NCI-H128 (cell line): Measurements from ENCODE around the gene CDC42EP5.
"Not testable (repeated sequence)": the region's sequence is repeated elsewhere in the genome, so short reads cannot be mapped to it uniquely, and the experiment has no call there.

Experiments used
- DNase-seq: peaks from one replicate; lab custom pipeline; 2025; ENCODE audit not compliant: unreplicated experiment; lab: John Stamatoyannopoulos, UW

Gene CDC42EP5

DNA sequence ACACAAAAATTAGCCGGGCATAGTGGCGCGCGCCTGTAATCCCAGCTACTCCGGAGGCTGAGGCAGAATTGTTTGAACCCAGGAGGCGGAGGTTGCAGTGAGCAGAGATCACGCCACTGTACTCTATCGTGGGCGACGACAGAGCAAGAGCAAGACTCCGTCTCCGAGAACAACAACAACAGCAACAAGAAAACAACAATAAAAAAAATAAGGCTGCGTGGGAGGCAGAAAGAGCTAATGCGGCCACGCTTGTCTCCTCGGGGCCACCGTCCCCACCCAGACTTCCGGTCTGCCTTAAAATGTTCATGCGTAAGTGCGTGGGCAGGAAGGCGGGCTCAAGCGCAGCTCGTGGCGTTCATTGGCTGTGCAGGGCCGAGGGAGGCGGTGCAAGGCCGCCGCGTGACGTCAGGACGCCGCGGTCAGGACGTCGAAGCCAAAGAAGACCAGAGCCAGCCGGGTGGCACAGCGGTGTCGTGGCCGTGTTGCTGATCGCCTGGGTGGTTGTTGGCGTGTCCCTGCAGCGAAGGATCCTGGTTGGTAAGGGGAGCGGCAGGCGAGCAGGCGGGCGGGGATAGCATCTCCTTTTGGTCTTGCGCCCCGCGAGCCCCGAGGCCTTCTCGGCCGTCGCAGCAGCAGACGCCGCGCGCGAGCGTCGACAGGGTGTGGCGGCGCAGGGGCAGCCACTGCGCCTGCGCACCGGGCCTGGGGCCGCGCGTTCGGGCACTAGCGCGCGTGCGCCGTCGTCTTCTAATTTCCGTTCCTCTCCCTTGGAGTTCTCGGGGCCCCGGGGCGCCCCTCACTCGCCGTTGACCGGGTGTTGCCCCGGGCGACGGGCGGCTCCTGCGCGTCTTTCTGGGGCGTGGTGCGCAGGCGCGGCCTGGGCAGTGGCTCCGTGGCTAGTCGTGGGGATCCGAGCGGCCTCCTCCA lies 24.1 kb downstream of the CDC42EP5 start, which contains the start of gene LENG8:
TSS of gene LENG8 (plus strand) at position 426 of the 927 bp plus-strand sequence. CDS start 2,146 bp downstream, outside the sequence.
- peak; percentile 87 for DNase-seq

DNA sequence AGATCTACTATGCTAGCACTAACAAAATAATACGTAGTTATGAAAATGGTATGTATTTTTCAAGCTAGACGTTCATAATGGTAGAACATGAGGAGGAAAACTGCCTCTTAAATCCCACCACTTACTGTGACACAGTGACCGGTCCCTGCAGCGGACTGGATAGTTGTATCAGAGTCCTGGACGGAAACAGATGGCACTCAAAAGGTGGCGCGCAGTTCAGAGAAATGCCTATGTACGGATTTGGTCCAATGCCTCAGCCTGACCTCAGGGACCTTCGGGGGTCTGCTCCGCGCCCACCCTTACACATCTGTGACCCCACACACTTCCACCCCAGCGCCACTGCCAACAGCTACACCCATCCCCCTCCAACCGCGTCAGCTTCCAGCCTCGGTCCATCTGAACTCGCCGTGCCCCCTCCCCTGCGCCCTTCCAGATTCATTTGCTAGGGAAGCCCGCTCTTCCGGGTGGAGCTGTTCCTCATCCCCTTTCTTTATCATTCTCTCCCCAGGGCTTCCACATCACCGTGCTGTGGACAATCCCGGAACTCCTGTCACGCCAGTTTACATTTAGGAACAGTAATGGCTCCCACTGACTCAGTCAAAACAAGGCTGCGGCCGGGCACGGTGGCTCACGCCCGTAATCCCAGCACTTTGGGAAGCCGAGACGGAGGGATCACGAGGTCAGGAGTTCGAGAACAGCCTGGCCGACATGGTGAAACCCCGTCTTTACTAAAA lies 24.9 kb downstream of the CDC42EP5 start:
- DNase-seq, result no peak

DNA sequence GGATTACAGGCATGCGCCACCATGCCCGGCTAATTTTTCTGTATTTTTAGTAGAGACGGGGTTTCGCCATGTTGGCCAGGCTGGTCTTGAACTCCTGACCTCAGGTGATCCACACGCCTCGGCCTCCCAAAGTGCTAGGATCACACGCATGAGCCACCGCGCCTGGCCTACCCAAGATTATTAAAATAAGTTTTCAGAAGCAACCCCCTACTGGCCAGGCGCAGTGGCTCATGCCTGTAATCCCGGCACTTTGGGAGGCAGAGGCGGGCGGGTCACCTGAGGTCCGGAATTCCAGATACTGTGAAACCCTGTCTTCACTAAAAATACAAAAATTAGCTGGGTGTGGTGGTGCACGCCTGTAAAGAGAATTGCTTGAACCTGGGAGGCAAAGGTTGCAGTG lies 26.7 kb downstream of the CDC42EP5 start:
- DNase-seq, result not testable (repeated sequence)

DNA sequence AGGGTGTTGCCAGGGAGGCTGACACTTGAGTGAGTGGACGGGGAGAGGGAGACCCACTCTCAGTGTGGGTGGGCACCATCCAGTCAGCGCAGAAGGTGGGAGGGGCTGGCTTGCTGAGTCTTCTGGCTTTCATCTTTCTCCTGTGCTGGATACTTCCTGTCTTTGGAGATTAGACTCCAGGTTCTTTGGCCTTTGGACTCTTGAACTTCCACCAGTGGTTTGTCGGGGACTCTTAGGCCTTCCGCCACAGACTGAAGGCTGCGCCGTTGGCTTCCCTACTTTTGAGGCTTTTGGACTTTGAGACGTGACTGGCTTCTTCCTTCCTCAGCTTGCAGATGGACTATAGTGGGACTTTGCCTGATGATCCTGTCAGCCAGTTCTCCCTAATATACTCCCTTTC lies 28.4 kb downstream of the CDC42EP5 start:
- DNase-seq, result no peak

DNA sequence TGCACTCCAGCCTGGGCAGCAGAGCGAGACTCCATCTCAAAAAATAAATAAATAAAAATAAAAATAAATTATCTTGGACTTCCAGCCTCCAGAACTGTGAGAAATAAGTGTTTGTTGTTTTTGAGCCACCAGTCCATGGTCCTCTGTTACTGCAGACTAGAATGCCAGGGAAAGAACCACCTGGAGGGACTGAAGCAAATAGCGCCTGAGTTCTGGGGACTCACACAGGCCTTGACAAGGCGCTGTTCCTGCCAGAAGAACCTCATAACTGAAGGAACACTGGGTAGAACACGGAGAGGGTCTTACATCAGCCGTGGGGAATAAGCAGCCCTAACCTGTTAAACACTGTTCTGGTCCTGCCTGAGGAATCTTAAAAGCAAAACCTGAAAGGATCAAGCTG lies 32.5 kb downstream of the CDC42EP5 start:
- DNase-seq, result no peak

DNA sequence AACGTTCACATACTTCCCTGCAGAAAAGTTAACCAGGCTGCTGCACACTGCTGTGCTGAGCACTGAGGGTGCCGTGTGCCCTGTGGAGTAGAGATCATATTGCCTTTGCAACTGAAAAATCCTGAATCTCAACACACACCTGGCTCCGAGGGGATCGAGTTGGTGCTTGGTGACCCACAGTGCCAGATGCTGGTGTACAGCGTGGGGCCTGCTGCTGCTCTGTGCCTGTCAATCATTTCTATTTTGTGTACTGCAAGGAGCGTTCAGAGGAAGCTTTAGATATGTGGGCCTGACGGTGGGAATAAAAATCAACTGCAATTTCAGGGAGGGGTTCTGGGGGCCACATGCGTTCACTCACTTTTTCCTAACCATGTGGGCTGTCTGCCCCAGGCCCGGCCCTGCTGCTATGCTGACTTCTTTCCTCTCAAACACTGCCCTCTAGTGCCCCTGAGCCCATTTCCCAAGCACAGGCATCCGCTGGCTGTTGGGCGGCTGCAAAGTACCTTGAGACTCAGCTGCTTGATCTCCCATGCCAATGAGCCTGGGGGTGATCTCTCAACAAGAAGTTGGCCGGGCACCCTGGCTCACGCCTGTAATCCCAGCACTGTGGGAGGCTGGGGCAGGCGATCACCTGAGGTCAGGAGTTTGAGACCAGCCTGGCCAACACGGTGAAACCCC lies 33.8 kb downstream of the CDC42EP5 start:
- DNase-seq, result no peak

DNA sequence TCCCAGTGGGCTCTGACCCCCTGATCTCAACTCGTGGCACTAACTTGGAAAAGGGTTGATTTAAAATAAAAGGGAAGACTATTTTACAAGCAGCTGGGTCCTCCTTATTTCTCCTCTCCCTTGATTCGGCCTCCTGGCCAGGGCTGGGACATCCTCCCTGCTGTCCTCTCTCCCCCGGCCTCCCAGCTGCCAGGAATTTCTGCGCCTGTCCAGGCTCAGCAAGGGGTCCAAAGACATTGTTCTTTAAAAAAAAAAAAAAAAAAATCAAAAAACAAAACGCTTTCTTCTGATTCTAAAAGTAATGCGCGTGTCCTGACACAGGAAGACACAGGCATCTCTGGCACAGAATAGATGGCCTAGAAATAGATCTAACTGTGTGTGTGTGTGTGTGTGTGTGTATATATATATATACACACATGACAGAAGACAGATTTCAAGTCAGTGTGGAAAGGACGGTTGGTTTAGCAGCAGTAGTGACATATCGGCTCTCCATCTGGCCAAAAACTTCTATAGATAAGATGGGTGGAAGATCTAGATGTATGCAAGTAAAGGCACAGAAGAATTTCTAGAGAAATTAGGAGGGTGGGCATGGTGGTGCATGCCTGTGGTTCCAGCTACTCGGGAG lies 36.4 kb downstream of the CDC42EP5 start:
- DNase-seq, result no peak

DNA sequence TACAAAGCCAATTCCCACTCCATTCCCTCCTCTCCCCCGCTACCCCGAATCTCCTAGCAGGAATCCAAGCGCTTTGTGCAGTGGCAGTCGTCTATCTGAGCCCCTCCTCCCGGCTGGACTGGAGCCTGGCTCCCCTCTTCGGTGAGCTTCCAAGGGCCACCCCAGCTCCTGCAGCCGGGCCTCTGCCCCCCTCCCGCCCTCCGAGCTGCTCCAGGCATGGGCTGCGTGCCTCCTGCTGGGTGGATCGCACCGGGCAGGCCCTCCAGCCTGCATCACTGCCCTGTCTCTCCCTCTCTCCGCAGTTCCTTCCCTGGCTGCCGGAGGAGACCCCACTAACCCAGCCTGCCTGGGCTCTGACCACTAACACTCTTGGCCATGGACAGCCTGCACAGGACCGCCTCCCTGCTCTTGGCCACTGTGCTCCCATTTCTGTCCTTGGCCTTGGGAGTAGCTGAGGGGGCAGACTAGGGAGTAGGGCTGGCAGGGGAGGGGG lies 37.0 kb downstream of the CDC42EP5 start:
- no peak for DNase-seq

DNA sequence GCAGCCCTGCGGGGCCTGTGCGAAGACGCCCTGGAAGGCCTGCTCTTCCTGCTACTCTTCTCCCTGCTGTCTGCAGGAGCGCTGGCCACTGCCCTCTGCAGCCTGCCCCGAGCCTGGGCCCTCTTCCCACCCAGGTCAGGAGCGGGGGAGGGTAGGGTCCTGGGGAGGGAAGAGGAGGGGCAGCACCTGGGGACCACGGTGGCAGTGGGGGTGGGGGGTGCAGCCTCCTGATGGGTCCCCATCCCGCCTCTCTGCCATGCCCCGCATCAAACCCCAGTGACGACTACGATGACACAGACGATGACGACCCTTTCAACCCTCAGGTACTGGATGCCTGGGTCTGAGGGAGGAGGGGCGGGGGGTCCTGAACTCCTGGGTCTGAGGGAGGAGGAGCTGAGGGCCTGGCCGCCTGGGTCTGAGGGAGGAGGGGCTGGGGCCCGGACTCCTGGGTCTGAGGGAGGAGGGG lies 37.5 kb downstream of the CDC42EP5 start:
- DNase-seq, result no peak

DNA sequence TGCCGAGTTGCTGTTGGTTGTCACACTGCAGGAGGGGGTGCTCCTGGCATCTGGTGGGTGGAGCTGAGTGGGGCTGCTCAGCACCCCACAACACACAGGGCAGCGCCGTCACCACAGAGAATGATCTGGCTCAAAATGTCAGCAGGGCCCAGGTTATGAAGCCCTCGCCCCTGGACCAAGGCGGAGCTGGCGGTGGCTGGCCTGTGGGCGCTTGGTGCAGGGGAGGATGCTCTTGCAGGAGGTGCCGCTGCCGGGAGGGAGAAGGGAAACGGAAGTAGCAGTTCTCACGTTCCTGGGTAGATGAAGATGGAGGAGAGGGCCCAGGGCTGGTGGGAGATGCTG lies 38.3 kb downstream of the CDC42EP5 start:
- DNase-seq, result no peak

DNA sequence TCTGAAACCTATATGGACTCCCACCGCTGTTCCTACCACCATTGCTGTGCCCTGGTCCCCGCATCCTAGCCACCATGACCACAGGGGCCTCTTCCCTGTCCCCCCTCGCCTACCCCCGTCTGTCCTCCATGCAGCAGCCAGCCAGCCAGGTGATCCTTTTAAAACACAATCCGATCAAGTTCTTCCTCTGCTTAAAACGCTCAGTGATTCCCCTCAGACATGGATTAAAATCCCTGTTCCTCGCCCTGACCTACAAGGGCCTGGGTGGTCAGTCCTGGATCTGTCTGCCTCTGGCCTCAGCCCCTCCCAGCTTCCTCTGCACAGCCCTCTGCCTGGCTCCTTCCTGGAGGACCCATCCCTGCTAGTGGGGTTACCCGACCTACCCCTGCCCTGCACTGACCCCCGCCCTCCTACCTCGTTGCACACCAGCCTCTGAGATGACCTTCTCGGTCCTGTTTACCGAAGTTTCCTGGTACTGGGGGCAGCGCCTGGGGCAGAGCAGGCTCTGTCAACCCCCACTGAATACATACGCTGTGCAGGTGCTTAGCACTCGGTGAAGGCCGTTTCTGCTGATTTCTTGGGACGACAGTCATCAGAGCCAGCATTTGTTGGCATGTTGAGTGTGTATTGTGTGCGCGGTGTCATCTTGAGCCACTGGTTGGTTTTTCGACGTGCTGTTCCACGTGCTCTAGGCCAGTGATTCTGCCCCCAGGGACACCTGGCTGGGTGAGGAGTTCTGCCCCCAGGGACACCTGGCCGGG lies 38.8 kb downstream of the CDC42EP5 start:
- DNase-seq, result no peak

DNA sequence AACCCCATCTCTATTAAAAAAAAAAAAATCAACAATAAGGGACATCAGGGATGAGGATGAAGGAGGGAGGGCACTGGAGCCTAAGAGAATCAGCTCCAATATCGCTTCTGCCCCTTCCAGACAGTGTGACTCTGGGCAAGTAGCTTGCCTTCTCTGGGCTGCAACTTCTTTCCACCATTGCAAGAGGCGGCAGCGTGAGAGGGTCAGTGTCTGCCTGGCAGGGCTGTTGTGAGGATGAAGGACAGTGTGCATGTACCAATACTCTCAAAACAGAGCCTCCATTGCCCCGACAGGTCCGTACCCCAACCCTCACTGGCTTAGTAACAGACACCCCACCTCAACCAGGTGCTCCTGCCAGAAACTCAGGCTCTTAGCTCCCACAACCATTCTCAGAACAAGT lies 39.4 kb downstream of the CDC42EP5 start:
- DNase-seq, result no peak

DNA sequence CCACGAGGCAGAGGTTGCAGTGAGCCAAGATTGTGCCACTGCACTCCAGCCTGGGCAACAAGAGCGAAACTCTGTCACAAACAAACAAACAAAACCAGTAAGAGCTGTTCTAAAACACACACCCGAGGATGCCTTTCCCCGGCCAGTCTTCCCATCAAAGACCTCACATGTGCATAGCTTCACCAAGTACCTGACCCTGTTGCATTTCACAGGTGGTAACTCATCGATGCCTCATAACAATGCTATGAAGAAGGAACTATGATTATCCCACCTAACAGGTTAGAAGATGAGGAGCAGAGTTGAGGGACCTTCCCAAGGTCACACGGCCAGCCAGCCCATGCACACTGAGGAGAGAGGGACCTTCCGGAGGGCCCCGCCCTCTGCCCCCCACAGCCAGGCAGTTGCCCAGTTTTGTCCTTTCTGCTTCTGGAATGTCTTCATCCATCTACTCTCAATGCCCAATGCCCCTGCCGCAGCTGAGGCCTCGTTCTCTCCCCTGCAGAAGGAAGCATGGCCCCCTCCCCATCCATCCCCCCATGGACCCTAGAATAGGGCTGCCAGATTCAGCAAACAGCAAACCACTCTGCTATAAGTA lies 40.9 kb downstream of the CDC42EP5 start:
- no peak for DNase-seq

DNA sequence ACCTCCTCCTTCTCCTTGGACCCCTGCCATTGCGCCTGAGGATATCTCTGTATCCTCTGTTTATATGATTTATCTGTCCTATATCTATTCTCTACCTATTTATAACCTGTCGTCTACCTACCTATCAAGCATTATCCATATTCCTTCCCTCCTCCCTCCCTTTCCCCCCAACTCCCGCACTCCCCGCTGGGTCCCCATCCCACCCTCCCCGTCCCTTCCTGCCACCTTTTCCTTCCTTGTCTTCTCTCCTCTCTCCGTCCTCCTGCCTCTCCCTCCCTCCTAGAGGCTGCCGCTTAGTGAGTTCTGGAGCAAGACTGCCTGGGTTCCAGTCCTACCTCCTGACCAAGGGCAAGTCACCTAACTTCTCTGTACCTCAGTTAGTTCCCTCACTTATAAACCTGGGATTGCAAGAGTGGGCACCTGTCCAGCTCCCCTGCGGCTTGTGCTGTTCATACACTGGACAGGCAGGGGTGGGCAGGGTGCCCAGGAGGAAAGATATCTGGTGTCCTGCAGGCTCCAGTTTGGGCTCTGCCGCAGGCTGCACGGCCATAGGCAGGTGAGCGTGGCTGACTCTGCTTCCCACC lies 41.7 kb downstream of the CDC42EP5 start:
- DNase-seq, result no peak

DNA sequence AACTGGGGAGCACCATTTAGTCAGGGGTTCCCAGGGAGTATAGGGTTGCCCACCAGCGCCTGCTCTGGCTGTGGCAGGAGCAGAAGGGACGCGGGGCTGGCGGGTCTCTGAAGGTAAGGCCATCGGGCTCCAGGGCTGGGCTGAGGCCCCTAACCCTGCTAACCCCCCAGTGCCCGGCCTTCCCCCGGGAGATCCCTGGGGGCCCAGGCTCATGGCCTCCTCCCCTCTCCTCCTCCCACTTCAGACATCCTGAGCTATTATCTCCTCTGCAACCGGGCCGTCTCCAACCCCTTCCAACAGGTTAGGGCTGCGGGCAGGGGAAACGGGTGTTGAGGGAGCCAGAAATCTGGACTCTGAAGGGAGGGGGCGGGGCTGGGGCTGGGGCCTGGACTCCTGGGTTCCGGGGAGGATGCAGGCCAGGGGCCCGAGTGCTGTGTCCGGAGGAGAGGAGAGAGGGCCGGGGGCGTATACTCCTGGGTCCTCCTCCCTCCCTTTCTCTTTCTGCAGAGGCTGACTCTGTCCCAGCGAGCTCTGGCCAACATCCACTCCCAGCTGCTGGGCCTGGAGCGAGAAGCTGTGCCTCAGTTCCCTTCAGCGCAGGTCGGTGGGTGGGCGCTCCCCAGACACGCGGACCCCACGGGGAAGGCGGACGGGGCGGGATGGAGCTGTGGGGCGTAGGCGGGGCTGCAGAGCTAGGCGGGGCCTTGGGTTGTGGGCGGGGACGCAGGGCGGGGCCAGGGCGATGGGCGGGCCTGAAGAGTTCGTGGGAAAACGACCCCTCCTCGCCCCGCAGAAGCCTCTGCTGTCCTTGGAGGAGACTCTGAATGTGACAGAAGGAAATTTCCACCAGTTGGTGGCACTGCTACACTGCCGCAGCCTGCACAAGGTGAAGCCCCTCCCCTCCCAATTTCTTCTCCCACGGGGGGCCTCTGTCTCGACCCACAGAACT lies 42.5 kb downstream of the CDC42EP5 start:
- DNase-seq, result no peak

DNA sequence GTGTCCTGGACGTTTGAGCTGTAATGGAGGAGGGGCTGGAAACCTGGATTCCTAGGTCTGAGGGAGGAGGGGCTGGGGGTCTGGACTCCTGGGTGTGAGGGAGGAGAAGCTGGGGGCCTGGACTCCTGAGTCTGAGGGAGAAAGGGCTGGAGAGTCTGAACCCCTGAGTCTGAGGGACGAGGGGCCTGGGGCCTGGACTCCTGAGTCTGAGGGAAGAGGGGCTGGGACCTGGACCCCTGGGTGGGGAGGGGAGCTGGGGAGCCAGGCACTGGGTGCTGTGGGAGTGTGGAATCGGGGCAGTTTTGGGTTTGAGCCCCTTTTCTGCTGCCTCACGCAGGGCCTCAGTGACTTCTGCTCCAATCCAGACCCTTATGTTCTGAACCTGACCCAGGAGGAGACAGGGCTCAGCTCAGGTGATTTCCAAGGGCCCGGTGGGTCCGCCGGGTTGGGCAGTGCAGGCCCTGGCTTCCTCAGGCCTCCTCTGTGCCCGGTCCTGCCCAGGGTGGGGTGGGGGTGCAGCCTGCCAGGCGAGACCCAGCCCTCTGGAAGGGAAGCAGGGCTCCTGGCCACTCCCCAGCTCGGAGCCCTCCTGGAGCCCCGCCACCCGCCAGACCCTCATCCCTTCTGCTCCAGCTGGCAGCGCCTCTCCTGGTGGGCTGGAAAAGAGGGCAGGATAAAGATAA lies 43.4 kb downstream of the CDC42EP5 start:
- DNase-seq, result no peak

DNA sequence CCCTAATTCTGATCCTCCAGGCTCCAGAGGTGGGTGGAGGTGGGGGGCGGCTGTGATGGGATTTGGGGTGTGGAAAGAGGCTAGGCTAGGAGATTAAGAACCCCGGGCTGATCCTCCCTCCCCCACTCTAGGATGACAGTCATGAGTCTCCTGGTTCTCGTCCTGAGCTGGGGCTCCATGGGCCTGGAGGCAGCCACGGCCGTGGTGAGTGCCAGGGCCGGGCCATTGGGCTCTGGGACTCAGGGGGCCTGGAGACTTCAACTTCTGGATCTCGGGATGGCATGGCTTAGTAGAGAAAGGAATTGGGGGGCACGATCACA lies 44.0 kb downstream of the CDC42EP5 start:
- DNase-seq, result no peak
